HepG2 (cell line): ENCODE measurements around the gene CPT1B. TPM values are rescaled to one million over a fixed set of nuclear protein-coding genes. Genes with fewer than 3 reads are reported as not detected.

ENCODE experiments used
- CERS6 ChIP-seq: sonication (generic); formaldehyde crosslinking; IDR thresholded peaks from 2 replicates; pipeline ENCODE4 v1.5.0; 2020; ENCODE audit warnings: missing genetic modification reagents
- ELF3 ChIP-seq: IDR thresholded peaks from 2 replicates; pipeline ENCODE4 v1.6.1; 2016; ENCODE audit warnings: missing genetic modification reagents, missing compliant biosample characterization
- FOSL2 ChIP-seq: sonication (generic); formaldehyde crosslinking; IDR thresholded peaks from 2 replicates; pipeline ENCODE4 v1.4.0; 2020; ENCODE audit warnings: missing genetic modification reagents
- GPBP1L1 ChIP-seq: sonication (generic); formaldehyde crosslinking; IDR thresholded peaks from 2 replicates; pipeline ENCODE4 v1.5.0; 2020; ENCODE audit warnings: mild to moderate bottlenecking, missing genetic modification reagents
- HNRNPUL1 ChIP-seq: fragments of 200-400 bp; formaldehyde crosslinking; IDR thresholded peaks from 2 replicates; pipeline ENCODE4 v1.6.1; 2017; ENCODE audit warnings: low read depth, mild to moderate bottlenecking, low read length, moderate library complexity
- KLF11 ChIP-seq: IDR thresholded peaks from 2 replicates; pipeline ENCODE4 v1.6.1; 2016; ENCODE audit warnings: missing compliant biosample characterization
- MAX ChIP-seq: IDR thresholded peaks from 2 replicates; pipeline ENCODE4 v1.6.1; 2012; ENCODE audit warnings: inconsistent platforms
- PTBP1 ChIP-seq: fragments of 200-400 bp; formaldehyde crosslinking; IDR thresholded peaks from 2 replicates; pipeline ENCODE4 v1.6.1; 2018; ENCODE audit warnings: low read length, low read depth; ENCODE audit not compliant: poor library complexity, severe bottlenecking
- SALL2 ChIP-seq: sonication (generic); formaldehyde crosslinking; IDR thresholded peaks from 2 replicates; pipeline ENCODE4 v1.8.1; 2023; ENCODE audit warnings: mild to moderate bottlenecking, missing genetic modification reagents, inconsistent platforms
- SOX13 ChIP-seq, 3 experiments: fragments of 450-650 bp in 1 of 3; sonication (generic) in 1 of 3; formaldehyde crosslinking in 1 of 3; IDR thresholded peaks in 2 of 3; conservative IDR thresholded peaks in 1 of 3; 2 replicates each; pipeline versions ENCODE4 v1.5.0 to v1.6.1; 2016 to 2020; ENCODE audit warnings: antibody characterized with exemption in 1 of 3, mild to moderate bottlenecking in 1 of 3, missing compliant biosample characterization in 1 of 3, missing genetic modification reagents in 1 of 3, moderate library complexity in 1 of 3
- SRSF1 ChIP-seq: fragments of 200-400 bp; formaldehyde crosslinking; optimal IDR thresholded peaks from 2 replicates; pipeline ENCODE3; 2017; ENCODE audit warnings: mild to moderate bottlenecking, low read depth, low read length, moderate library complexity
- TEF ChIP-seq: sonication (generic); formaldehyde crosslinking; IDR thresholded peaks from 2 replicates; pipeline ENCODE4 v1.5.0; 2020; ENCODE audit warnings: missing genetic modification reagents
- ZFP62 ChIP-seq: sonication (generic); formaldehyde crosslinking; IDR thresholded peaks from 2 replicates; pipeline ENCODE4 v1.4.0; 2020; ENCODE audit warnings: missing genetic modification reagents
- ZNF235 ChIP-seq: sonication (generic); formaldehyde crosslinking; IDR thresholded peaks from 2 replicates; pipeline ENCODE4 v1.8.1; 2023; ENCODE audit warnings: mild to moderate bottlenecking, missing genetic modification reagents, borderline replicate concordance
- ZNF562 ChIP-seq: sonication (generic); formaldehyde crosslinking; IDR thresholded peaks from 2 replicates; pipeline ENCODE4 v1.8.0; 2022; ENCODE audit warnings: missing genetic modification reagents, borderline replicate concordance
- ZNF564 ChIP-seq: sonication (generic); formaldehyde crosslinking; IDR thresholded peaks from 2 replicates; pipeline ENCODE4 v1.8.1; 2023; ENCODE audit warnings: mild to moderate bottlenecking, missing genetic modification reagents
- ZNF570 ChIP-seq: sonication (generic); formaldehyde crosslinking; IDR thresholded peaks from 2 replicates; pipeline ENCODE4 v1.4.0; 2020; ENCODE audit warnings: mild to moderate bottlenecking, missing genetic modification reagents, borderline replicate concordance
- ZNF703 ChIP-seq: sonication (generic); formaldehyde crosslinking; IDR thresholded peaks from 2 replicates; pipeline ENCODE4 v1.5.1; 2020; ENCODE audit warnings: missing genetic modification reagents, mild to moderate bottlenecking, moderate library complexity, borderline replicate concordance
- ZNF788 ChIP-seq: sonication (generic); formaldehyde crosslinking; IDR thresholded peaks from 2 replicates; pipeline ENCODE4 v1.5.0; 2020; ENCODE audit warnings: mild to moderate bottlenecking, missing genetic modification reagents, borderline replicate concordance
- ZNF879 ChIP-seq: sonication (generic); formaldehyde crosslinking; IDR thresholded peaks from 2 replicates; pipeline ENCODE4 v1.8.1; 2023; ENCODE audit warnings: missing genetic modification reagents
- ZSCAN30 ChIP-seq: sonication (generic); formaldehyde crosslinking; IDR thresholded peaks from 2 replicates; pipeline ENCODE4 v1.5.0; 2020; ENCODE audit warnings: mild to moderate bottlenecking, missing genetic modification reagents
- polyA plus RNA-seq, 8 experiments: library from polyadenylated mRNA; depleted of rRNA in 3 of 8; stranded (reverse) in 7 of 8; unstranded in 1 of 8; fragments of >200 nt; fragmentation: Illumina TruSeq in 4 of 8; extraction: Trizol in 4 of 8; gene quantifications; 2 replicates each; pipeline versions ENCODE4 v1.2.1 to v1.2.3, GENCODE V29; 2011 to 2016; ENCODE audit warnings: low read depth in 4 of 8, missing spikeins in 1 of 8, mixed read lengths in 1 of 8; ENCODE audit not compliant: insufficient read depth in 1 of 8
- total RNA-seq, 5 experiments: library from RNA; depleted of rRNA; stranded (reverse); fragments of >200 nt; fragmentation: Illumina TruSeq; extraction: Trizol; gene quantifications; 2 replicates each; pipeline ENCODE4 v1.2.3, GENCODE V29; 2016; ENCODE audit warnings: low read depth in 1 of 5
- TF ChIP-seq, protein P1 (sequence below): IDR thresholded peaks from 2 replicates; pipeline ENCODE4 v1.4.0; 2020; ENCODE audit warnings: mild to moderate bottlenecking, missing genetic modification reagents

Gene CPT1B
- total and polyA plus RNA-seq, 2 of the 13 experiments (the other 11 are each of a cell fraction or from before 2014, with no cell fraction given): 9.2 to 19.5 TPM

DNA sequence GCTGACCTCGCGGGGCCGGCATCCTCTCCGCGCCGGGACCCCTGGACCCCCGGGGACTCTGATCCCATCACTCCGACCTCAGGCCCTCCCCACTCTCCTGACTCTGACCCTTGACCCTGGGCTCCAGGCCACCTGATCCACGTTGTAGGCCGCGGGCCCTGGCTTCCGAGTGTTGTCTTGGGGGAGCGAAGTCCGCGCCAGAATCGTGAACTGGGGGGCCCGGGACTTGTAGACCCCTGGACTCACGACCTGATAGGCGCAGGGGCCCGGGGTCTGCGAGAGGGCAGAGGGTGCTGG, 47.7 kb downstream of the CPT1B start (continued):
- no peak for TF ChIP-seq GPBP1L1 (CRISPR knock-in tag)
- TF ChIP-seq ZNF235 (CRISPR knock-in tag): no peak; the same call in 1 of the 2 replicates
- no peak for TF ChIP-seq SOX13 (IDR thresholded peaks at IDR 0.05)
- TF ChIP-seq SOX13 (CRISPR knock-in tag; conservative IDR thresholded peaks at IDR 0.05 in 1 of 2, IDR thresholded peaks at IDR 0.05 in 1 of 2): no peak
- no peak for TF ChIP-seq FOSL2 (CRISPR knock-in tag)
- TF ChIP-seq CERS6 (CRISPR knock-in tag): no peak
- TF ChIP-seq ELF3 (CRISPR knock-in tag): no peak
- TF ChIP-seq SRSF1: peak; percentile 82
- TF ChIP-seq PTBP1: no peak
- peak; percentile 31; the same call in 1 of the 2 replicates for TF ChIP-seq ZNF703 (CRISPR knock-in tag)
- TF ChIP-seq KLF11 (CRISPR knock-in tag): no peak
- TF ChIP-seq ZSCAN30: no peak
- TF ChIP-seq ZNF564 (CRISPR knock-in tag): no peak; the same call in 1 of the 2 replicates
- TF ChIP-seq, protein P1, sequence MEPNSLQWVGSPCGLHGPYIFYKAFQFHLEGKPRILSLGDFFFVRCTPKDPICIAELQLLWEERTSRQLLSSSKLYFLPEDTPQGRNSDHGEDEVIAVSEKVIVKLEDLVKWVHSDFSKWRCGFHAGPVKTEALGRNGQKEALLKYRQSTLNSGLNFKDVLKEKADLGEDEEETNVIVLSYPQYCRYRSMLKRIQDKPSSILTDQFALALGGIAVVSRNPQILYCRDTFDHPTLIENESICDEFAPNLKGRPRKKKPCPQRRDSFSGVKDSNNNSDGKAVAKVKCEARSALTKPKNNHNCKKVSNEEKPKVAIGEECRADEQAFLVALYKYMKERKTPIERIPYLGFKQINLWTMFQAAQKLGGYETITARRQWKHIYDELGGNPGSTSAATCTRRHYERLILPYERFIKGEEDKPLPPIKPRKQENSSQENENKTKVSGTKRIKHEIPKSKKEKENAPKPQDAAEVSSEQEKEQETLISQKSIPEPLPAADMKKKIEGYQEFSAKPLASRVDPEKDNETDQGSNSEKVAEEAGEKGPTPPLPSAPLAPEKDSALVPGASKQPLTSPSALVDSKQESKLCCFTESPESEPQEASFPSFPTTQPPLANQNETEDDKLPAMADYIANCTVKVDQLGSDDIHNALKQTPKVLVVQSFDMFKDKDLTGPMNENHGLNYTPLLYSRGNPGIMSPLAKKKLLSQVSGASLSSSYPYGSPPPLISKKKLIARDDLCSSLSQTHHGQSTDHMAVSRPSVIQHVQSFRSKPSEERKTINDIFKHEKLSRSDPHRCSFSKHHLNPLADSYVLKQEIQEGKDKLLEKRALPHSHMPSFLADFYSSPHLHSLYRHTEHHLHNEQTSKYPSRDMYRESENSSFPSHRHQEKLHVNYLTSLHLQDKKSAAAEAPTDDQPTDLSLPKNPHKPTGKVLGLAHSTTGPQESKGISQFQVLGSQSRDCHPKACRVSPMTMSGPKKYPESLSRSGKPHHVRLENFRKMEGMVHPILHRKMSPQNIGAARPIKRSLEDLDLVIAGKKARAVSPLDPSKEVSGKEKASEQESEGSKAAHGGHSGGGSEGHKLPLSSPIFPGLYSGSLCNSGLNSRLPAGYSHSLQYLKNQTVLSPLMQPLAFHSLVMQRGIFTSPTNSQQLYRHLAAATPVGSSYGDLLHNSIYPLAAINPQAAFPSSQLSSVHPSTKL: no peak
- TF ChIP-seq ZNF788 (CRISPR knock-in tag): no peak
- no peak for TF ChIP-seq TEF (CRISPR knock-in tag)
- TF ChIP-seq SALL2 (CRISPR knock-in tag): no peak
- peak; percentile 65; the same call in 1 of the 2 replicates for TF ChIP-seq MAX
- no peak for TF ChIP-seq ZNF570
- no peak for TF ChIP-seq ZNF562 (CRISPR knock-in tag)
- no peak for TF ChIP-seq HNRNPUL1
- no peak for TF ChIP-seq ZFP62
- no peak for TF ChIP-seq ZNF879
